ENCODE results near the gene FNTB.

Gene FNTB

DNA sequence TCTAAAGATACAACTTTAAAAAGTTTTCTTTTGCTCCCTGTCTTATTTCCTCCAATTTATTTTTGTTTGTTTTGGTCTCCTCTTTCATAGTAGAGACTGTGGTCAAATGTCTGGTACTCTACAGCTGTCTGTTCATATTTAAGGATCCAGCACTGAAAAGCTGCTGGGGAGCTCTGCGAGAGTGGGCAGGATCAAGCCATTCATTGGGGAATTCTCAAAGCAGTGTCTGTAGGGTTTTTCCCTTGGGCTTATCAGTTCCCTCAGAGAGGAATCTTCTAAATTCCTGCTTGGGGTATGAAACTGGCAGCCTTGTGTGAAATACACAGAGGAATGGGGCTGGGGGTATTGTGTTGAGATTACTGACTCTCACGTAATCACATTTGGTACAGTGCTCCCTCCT lies 52.3 kb downstream of the FNTB start:
- H3K27me3 ChIP-seq (ENCODE audit: control insufficient read depth in 3 of 3, insufficient read depth in 3 of 3, low read depth in 1 of 3, low read length in 3 of 3): no peaks in the 10 kb centered on the region
- H2BK120ac ChIP-seq (ENCODE audit: low read depth, low read length): no peak overlapping the region
- no peak overlapping the region for H3K27ac ChIP-seq (replicated peaks; ENCODE audit: low read length)
- H3K23ac ChIP-seq (ENCODE audit: low read depth, low read length, poor library complexity): no peak overlapping the region
- no peak overlapping the region for H3K9ac ChIP-seq (ENCODE audit: low read depth, low read length, poor library complexity)
- H2AFZ ChIP-seq (ENCODE audit: low read length): no peak overlapping the region
- no peak overlapping the region for H2BK15ac ChIP-seq (ENCODE audit: low read length)
- H3K4ac ChIP-seq (ENCODE audit: low read length): no peak overlapping the region
- no peaks in the 10 kb centered on the region for H3K4me1 ChIP-seq (ENCODE audit: control insufficient read depth in 2 of 2, insufficient read depth in 1 of 2, low read depth in 1 of 2, low read length in 2 of 2)
- no peak overlapping the region for H2BK12ac ChIP-seq (ENCODE audit: low read length)
- H3K18ac ChIP-seq (ENCODE audit: low read length): no peak overlapping the region
- no peaks in the 10 kb centered on the region for H3K9me3 ChIP-seq (replicated peaks in 1 of 2; ENCODE audit: control insufficient read depth in 2 of 2, insufficient read depth in 1 of 2, low read depth in 1 of 2, low read length in 2 of 2)
- peaks cover 13 to 47% of the 10 kb centered on the region in 2 donors for H3K36me3 ChIP-seq (replicated peaks in 1 of 2; ENCODE audit: control insufficient read depth in 2 of 2, insufficient read depth in 2 of 2, low read length in 2 of 2)
- H3K14ac ChIP-seq (ENCODE audit: low read length): no peak overlapping the region
- no peak overlapping the region for H4K8ac ChIP-seq (ENCODE audit: low read depth, low read length)
- no peak overlapping the region for H2AK5ac ChIP-seq (ENCODE audit: low read depth, low read length)
- WGBS, 2 donors (ENCODE audit: extremely low coverage in 2 of 2, insufficient read length in 2 of 2, insufficient replicate concordance in 1 of 2): no CpG with 5 or more reads among the region's 2 CpGs
- H2BK5ac ChIP-seq (ENCODE audit: low read length): no peak overlapping the region
- H3K4me2 ChIP-seq (ENCODE audit: insufficient read depth, low read length, poor library complexity, severe bottlenecking): no peak overlapping the region
- no peak for DNase-seq (ENCODE audit: low spot score)
- peaks cover 1% of the 10 kb centered on the region for H3K79me1 ChIP-seq (ENCODE audit: low read depth, low read length)
- no peak overlapping the region for H4K91ac ChIP-seq (ENCODE audit: low read depth, low read length, poor library complexity)
- H3K4me3 ChIP-seq (ENCODE audit: low read length in 2 of 2): no peak overlapping the region

DNA sequence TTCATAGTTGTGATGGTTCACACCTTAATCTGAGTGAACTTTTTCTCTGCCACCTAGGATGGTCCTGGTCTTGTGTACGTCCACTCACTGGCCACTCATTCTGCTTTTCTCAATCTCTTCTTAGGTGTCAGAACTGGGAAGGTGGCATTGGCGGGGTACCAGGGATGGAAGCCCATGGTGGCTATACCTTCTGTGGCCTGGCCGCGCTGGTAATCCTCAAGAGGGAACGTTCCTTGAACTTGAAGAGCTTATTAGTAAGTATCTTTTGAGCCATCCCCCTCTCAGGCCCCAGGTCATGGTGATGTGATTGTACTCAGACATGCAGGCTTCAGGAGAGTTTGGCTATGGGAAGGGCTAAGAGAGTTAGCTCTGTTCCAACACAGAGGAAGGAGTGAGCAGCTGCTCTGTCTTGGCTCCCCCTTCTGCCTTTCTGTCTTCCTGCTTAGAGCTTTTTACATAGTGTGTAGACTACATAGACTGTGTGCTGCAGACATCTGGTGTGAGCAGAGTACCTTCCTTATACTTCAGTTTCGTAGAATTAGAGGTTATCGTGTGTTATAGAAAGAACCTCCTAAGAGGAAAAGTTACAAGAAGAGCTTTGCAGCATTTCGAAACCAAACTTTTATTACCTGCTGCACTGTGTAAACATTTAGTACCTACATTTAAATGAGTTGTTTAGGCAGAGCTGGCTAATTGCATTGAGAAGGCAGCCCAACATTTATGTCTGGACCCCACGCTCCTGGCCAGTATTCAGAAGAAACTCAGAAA lies 54.2 kb downstream of the FNTB start:
- H2BK12ac ChIP-seq (ENCODE audit: low read length): no peak overlapping the region
- H2BK120ac ChIP-seq (ENCODE audit: low read depth, low read length): no peak overlapping the region
- no peak overlapping the region for H2AK5ac ChIP-seq (ENCODE audit: low read depth, low read length)
- H3K4me2 ChIP-seq (ENCODE audit: insufficient read depth, low read length, poor library complexity, severe bottlenecking): no peak overlapping the region
- H3K14ac ChIP-seq (ENCODE audit: low read length): peak overlapping the region; percentile 56
- WGBS, 2 donors (ENCODE audit: extremely low coverage in 2 of 2, insufficient read length in 2 of 2, insufficient replicate concordance in 1 of 2): no CpG with 5 or more reads among the region's 9 CpGs
- no peak overlapping the region for H3K9ac ChIP-seq (ENCODE audit: low read depth, low read length, poor library complexity)
- H2BK15ac ChIP-seq (ENCODE audit: low read length): no peak overlapping the region
- H3K9me3 ChIP-seq (replicated peaks in 1 of 2; ENCODE audit: control insufficient read depth in 2 of 2, insufficient read depth in 1 of 2, low read depth in 1 of 2, low read length in 2 of 2): no peaks in the 10 kb centered on the region
- H2AFZ ChIP-seq (ENCODE audit: low read length): no peak overlapping the region
- H2BK5ac ChIP-seq (ENCODE audit: low read length): no peak overlapping the region
- H3K18ac ChIP-seq (ENCODE audit: low read length): no peak overlapping the region
- no peak overlapping the region for H3K23ac ChIP-seq (ENCODE audit: low read depth, low read length, poor library complexity)
- H4K91ac ChIP-seq (ENCODE audit: low read depth, low read length, poor library complexity): no peak overlapping the region
- no peaks in the 10 kb centered on the region for H3K27me3 ChIP-seq (ENCODE audit: control insufficient read depth in 3 of 3, insufficient read depth in 3 of 3, low read depth in 1 of 3, low read length in 3 of 3)
- DNase-seq (ENCODE audit: low spot score): no peak
- no peak overlapping the region for H4K8ac ChIP-seq (ENCODE audit: low read depth, low read length)
- no peak overlapping the region for H3K4me3 ChIP-seq (ENCODE audit: low read length in 2 of 2)
- H3K4me1 ChIP-seq (ENCODE audit: control insufficient read depth in 2 of 2, insufficient read depth in 1 of 2, low read depth in 1 of 2, low read length in 2 of 2): no peaks in the 10 kb centered on the region
- peaks cover 1% of the 10 kb centered on the region for H3K79me1 ChIP-seq (ENCODE audit: low read depth, low read length)
- no peak overlapping the region for H3K4ac ChIP-seq (ENCODE audit: low read length)
- no peak overlapping the region for H3K27ac ChIP-seq (replicated peaks; ENCODE audit: low read length)
- H3K36me3 ChIP-seq (replicated peaks in 1 of 2; ENCODE audit: control insufficient read depth in 2 of 2, insufficient read depth in 2 of 2, low read length in 2 of 2): peaks cover 15 to 49% of the 10 kb centered on the region in 2 donors

DNA sequence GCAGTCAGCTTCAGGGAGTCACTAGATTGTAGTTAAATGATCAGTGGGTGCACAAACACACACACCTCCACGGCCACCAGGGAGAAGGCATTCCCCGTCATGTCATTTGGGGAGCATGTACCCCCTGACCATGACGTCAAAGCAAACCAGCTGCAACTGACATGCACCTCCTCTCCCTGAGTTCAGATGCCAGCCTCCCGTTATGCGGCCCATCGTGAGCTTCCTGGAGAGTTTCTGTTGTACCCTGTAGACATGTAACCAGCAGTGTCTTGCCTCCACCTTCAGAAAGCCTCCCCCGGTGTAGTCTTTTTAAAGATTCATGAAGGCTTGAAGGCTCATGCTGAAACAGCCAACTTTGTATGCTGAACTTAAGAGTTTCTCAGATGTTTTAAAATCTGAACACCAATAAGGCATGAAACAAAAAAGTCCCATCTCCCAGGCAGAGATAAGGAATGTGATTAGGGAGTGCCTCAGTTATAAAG lies 54.8 kb downstream of the FNTB start:
- WGBS, 2 donors (ENCODE audit: extremely low coverage in 2 of 2, insufficient read length in 2 of 2, insufficient replicate concordance in 1 of 2): no CpG with 5 or more reads among the region's 7 CpGs

DNA sequence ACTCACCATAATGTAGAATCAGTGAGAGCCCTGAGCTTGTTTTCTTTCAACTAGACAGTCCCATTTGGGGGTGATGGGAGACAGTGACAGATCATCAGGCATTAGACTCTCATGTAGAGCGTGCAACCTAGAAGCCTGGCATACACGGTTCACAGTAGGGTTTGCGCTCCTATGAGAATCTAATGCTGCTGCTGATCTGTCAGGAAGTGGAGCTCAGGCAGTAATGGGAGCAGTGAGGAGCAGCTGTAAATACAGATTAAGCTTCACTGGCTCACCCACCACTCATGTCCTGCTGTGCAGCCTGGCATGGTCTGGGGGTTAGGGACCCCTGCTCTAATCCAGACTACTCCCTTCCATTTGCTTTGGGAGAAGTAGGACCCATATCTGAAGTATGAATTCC lies 55.6 kb downstream of the FNTB start:
- Histone ChIP-seq H2BK5ac (ENCODE audit: low read length) (no peak overlapping the region), H2BK15ac (ENCODE audit: low read length) (no peak overlapping the region), H3K4me1 (ENCODE audit: control insufficient read depth in 2 of 2, insufficient read depth in 1 of 2, low read depth in 1 of 2, low read length in 2 of 2) (no peaks in the 10 kb centered on the region), H3K23ac (ENCODE audit: low read depth, low read length, poor library complexity) (no peak overlapping the region), H3K18ac (ENCODE audit: low read length) (no peak overlapping the region), H3K27ac (replicated peaks; ENCODE audit: low read length) (no peak overlapping the region), H2AK5ac (ENCODE audit: low read depth, low read length) (no peak overlapping the region), H3K4me2 (ENCODE audit: insufficient read depth, low read length, poor library complexity, severe bottlenecking) (no peak overlapping the region), H2BK12ac (ENCODE audit: low read length) (no peak overlapping the region), H3K14ac (ENCODE audit: low read length) (no peak overlapping the region), H3K9me3 (replicated peaks in 1 of 2; ENCODE audit: control insufficient read depth in 2 of 2, insufficient read depth in 1 of 2, low read depth in 1 of 2, low read length in 2 of 2) (no peaks in the 10 kb centered on the region), H2BK120ac (ENCODE audit: low read depth, low read length) (no peak overlapping the region), H4K91ac (ENCODE audit: low read depth, low read length, poor library complexity) (no peak overlapping the region), H3K27me3 (ENCODE audit: control insufficient read depth in 3 of 3, insufficient read depth in 3 of 3, low read depth in 1 of 3, low read length in 3 of 3) (no peaks in the 10 kb centered on the region), H3K4me3 (ENCODE audit: low read length in 2 of 2) (no peak overlapping the region), H2AFZ (ENCODE audit: low read length) (no peak overlapping the region), H3K9ac (ENCODE audit: low read depth, low read length, poor library complexity) (no peak overlapping the region), H3K79me1 (ENCODE audit: low read depth, low read length) (peaks cover 1% of the 10 kb centered on the region), H4K8ac (ENCODE audit: low read depth, low read length) (no peak overlapping the region), H3K36me3 (replicated peaks in 1 of 2; ENCODE audit: control insufficient read depth in 2 of 2, insufficient read depth in 2 of 2, low read length in 2 of 2) (peaks cover 15 to 53% of the 10 kb centered on the region in 2 donors), H3K4ac (ENCODE audit: low read length) (no peak overlapping the region)
- WGBS, 2 donors (ENCODE audit: extremely low coverage in 2 of 2, insufficient read length in 2 of 2, insufficient replicate concordance in 1 of 2): no CpG with 5 or more reads among the region's 3 CpGs
- no peak for DNase-seq (ENCODE audit: low spot score)

More for the DNA sequence above, 54.8 kb downstream of the FNTB start:
- Histone ChIP-seq H2BK15ac (ENCODE audit: low read length) (no peak overlapping the region), H2AK5ac (ENCODE audit: low read depth, low read length) (no peak overlapping the region), H3K27me3 (ENCODE audit: control insufficient read depth in 3 of 3, insufficient read depth in 3 of 3, low read depth in 1 of 3, low read length in 3 of 3) (no peaks in the 10 kb centered on the region), H3K9ac (ENCODE audit: low read depth, low read length, poor library complexity) (no peak overlapping the region), H3K23ac (ENCODE audit: low read depth, low read length, poor library complexity) (no peak overlapping the region), H2BK5ac (ENCODE audit: low read length) (no peak overlapping the region), H2AFZ (ENCODE audit: low read length) (no peak overlapping the region), H3K4me2 (ENCODE audit: insufficient read depth, low read length, poor library complexity, severe bottlenecking) (no peak overlapping the region), H3K27ac (replicated peaks; ENCODE audit: low read length) (no peak overlapping the region), H2BK120ac (ENCODE audit: low read depth, low read length) (no peak overlapping the region), H4K8ac (ENCODE audit: low read depth, low read length) (no peak overlapping the region), H3K9me3 (replicated peaks in 1 of 2; ENCODE audit: control insufficient read depth in 2 of 2, insufficient read depth in 1 of 2, low read depth in 1 of 2, low read length in 2 of 2) (no peaks in the 10 kb centered on the region), H3K14ac (ENCODE audit: low read length) (peak overlapping the region; percentile 56), H2BK12ac (ENCODE audit: low read length) (no peak overlapping the region), H3K4ac (ENCODE audit: low read length) (no peak overlapping the region), H3K79me1 (ENCODE audit: low read depth, low read length) (peaks cover 1% of the 10 kb centered on the region), H3K36me3 (replicated peaks in 1 of 2; ENCODE audit: control insufficient read depth in 2 of 2, insufficient read depth in 2 of 2, low read length in 2 of 2) (peaks cover 15 to 49% of the 10 kb centered on the region in 2 donors), H3K4me1 (ENCODE audit: control insufficient read depth in 2 of 2, insufficient read depth in 1 of 2, low read depth in 1 of 2, low read length in 2 of 2) (no peaks in the 10 kb centered on the region), H3K4me3 (ENCODE audit: low read length in 2 of 2) (no peak overlapping the region), H4K91ac (ENCODE audit: low read depth, low read length, poor library complexity) (no peak overlapping the region), H3K18ac (ENCODE audit: low read length) (no peak overlapping the region)
- DNase-seq (ENCODE audit: low spot score): no peak
